ENCODE data around the gene PRADC1.

- no peak for TF ChIP-seq POLR2AphosphoS5 (IDR thresholded peaks at IDR 0.05; ENCODE audit: low read depth)
- no peak for TF ChIP-seq ETS1 (IDR thresholded peaks at IDR 0.05)
- TF ChIP-seq EZH2phosphoT487 (IDR thresholded peaks at IDR 0.05; ENCODE audit: unreplicated experiment) = no peak
- TF ChIP-seq CTCF (conservative IDR thresholded peaks at IDR 0.05; ENCODE audit: low read depth in 2 of 2) = no peak
- no peak for TF ChIP-seq EZH2 (IDR thresholded peaks at IDR 0.05; ENCODE audit: low read depth, unreplicated experiment)
Observed at GRCh38 chr2:73185965-73186364, 47.1 kb downstream of the PRADC1 start.

Measured in GM23338 (cell line).